CD4-positive, alpha-beta T cell treated with Interleukin-4 for 1 hour (primary cell): ENCODE results near the gene ITM2C.

Experiments
- DNase-seq, 2 donors: peaks; one replicate each; pipeline ENCODE4 v3.0.0-alpha.2; 2020 to 2022

The ITM2C gene

DNA sequence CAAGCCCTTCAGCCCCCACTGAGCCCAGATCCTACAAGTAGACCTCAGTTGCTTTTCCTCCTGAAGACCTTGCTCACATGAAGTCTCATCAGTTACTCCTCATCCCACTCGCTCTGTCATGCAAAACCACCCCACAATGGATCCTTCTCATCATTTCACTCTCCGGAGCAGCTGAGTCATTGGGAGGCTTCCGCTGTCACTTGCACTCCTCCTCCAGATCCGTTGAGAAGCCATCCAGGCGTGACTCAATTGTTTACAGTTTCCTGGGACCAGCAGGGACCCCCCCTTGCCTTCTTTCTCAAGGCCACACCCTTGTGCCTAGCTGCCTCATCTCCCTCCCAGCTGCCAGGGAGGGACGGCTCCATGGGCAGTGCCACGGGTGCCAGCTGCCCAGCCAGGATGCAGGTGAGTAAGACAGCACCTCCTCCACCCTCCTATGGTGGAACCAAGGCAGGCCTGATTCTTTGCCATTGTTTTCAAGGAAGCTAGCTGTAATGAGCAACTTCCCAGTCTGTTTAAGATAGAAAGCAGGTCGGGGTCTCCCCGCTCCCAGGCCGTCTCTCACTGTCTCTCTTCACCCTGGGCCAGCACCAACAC is 44.0 kb downstream of the ITM2C start:
- DNase-seq = peak in 1 of 2 donors; percentile 11

DNA sequence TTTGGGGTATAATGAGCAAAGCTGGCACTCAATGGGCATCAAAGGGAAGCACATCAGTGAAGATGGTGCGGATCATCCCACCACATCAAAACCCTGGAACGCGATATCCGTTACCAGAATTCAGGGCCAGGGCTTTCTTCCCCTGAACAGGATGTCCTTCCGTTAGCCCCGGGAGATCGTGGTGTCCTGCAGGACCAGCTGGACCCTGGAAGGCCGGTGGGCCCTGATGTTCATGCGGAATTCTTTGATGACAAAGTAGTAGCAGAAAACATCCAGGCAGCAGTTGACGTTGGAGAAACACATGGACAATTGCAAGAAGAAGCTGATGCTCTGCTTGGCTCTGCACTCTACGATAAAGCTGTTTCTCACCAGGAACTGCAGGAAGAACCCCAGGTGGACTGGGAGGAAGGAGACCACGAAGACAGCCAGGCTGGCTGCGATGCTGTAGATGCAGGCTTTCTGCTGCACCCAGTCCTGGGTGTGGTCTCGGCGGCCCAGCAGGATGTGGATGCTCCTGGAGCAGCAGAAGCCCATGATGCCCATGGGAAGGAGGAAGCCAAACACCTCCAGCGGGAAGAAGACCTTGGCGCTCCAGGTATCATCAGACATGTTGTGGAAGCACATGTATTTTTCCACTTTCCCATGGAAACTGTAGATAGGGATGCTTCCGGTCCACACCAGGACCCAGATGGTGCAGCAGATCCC is 45.3 kb downstream of the ITM2C start:
- no peak for DNase-seq

DNA sequence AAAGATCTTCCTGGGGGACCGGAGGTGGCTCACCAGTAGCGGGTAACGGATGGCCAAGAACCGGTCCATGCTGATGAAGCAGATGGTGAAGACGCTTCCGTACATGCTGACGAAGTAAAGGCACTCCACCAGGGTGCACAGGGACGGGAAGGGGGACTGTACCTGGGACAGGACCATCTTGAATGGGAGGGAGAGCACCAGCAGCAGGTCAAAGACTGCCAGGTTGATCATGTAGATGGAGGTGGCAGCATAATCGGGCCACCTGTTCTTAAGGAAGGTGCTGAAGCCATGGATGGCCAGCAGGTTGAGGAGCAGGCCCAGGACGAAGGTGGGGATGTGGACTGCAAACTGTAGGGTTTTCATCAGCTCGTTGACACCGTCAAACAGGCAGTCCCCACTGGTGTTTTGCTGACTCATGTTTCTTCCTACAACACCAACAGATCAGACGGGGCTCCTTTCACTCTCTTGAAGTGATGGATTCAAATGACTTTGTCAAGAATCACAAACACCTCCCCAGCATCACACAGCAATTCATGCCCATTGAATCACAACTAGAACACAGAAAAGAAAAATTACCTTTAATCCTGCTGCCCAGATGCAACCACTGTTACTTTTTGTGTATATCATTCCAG is 45.9 kb downstream of the ITM2C start:
- DNase-seq = no peak

DNA sequence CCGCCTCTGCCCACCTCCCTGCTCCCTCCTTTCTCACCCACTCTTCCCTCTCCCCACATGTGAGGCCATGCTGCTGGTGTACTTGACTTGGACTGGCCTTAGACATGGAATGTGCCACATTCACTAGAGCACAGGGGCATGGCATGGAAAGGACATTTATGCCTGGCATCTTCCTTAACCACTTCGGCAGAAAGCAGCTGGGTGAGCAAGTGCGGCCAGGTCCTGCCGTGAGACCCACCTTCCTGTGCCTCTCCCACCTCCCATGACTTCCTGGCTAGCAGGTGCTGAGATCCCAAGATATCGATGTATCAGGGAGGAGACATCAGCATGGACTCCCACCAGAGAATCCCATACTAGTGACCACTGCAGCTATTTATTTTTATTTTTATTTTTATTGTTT is 47.3 kb downstream of the ITM2C start:
- DNase-seq = no peak

DNA sequence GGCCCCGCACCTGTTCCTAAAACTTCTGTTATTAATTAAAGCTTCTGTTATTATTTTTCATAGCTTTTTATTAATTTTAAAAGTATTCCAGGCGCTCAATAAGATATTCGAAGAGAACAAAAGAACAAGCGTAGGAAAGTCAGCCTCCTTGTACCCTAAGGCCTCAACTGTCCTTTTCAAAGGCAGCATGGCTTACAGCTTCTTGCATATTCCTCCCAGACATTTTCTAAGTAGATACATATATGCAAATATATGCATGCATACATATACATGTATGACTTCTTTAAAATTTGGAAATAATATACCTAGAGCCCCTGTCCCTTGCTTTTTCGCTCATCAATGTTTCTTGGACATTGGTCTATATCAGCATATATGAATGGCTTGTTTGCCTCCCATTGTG is 48.0 kb downstream of the ITM2C start:
- no peak for DNase-seq

DNA sequence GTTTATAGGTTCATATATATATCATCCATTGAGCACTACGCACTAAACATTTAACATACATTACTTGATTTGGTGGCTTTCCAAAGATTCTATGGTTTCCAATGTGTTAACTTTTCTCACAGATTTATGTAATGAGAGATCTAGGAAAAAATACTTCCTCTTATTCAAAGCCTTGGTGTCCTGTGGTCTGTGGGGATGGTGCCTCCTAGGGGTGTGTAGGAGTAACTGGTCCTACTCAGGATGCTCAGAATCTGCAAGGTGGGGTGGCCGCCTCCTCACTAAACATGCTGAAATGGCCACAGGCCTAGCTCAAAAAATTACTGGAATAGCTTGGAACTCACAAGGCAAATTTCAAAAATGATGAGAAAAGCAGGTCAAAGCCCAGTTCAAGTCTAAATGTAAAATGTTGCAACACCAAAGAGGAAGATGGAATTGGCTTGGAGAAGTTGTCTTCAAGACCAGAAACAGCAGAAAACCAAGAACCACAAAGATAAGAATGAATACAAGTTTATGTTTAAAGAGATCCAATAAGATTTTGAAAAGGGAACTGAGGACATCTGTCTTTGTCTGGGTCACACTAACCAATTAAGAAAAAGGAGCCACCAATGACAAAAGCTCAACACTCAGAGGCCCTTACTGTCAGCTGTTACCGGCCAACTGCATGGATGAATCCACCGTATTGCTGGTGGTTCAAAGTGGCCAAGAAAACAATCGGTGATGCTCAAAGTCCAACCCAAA is 48.8 kb downstream of the ITM2C start:
- DNase-seq = peak; percentile 23 to 61

DNA sequence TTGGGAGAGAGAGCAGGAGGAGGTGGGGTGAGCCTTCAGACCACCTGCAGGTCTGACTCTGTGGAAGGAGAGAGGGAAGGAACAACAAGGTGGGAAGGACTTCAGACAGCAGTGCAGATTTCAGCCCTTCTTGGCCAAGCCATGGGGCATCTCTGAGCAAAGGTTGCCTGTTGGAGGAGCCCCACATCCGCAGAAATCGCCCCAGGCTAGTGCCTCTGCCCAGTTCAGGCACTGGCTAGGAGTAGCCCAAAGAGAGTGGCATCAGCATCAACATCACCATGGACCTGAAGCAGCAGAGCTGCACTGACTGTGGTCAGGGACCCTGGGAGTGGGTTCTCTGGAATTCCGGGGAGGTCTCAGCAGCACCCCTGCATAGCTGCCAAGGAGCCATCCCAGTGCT is 50.1 kb downstream of the ITM2C start:
- DNase-seq = no peak

DNA sequence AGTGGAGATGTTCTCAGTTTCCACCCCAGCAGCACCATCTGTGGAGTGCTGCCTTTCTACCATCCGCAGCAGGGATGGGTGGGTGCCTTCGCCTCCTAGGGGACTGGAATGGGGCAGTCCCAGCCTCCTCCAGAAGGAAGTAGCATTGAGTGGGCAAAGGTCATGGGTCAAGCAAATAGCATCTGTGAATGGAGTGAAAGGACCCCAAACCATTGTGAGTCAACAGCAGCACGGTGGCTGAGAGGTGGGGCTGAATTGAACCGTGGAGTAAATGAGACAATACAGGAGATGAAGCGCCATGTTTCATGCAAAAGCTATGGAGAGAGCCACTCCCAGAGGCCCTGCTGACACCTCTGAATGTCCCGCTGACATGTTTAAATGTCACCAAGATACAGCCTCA is 50.6 kb downstream of the ITM2C start:
- DNase-seq = no peak

DNA sequence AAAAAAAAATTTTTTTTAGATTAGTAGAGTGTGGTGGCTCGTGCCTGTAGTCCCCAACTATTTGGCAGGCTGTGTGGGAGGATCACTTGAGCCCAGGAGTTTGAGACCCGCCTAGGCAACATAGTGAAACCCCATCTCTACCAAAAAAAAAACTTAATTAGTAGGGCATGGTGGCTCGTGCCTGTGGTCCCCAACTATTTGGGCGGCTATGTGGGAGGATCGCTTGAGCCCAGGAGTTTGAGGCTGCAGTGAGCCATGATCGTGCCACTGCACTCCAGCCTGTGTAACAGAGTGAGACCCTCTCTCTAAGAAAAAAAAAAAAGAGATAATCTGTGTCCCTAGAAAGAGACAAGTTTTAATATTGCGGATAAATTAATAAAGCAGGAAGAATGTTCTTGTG is 51.5 kb downstream of the ITM2C start:
- DNase-seq = no peak

DNA sequence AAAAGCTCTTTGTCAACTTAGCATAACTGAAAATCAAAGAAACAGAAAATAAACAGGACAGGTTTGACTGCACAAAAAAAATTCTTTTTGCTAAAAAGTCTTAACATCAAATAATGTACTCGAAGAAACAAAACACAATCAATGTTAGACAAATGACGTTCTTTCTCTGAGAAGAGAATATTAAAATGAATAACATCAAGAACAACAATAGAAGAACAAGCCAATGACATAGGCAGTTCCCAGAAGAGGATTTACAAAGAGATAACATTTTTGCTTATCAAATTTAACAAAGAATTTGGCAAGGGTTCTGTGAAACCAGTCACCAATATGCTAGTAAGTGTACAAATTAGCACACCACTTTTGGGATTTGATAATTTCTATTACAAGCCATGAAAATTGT is 54.5 kb downstream of the ITM2C start:
- no peak for DNase-seq

DNA sequence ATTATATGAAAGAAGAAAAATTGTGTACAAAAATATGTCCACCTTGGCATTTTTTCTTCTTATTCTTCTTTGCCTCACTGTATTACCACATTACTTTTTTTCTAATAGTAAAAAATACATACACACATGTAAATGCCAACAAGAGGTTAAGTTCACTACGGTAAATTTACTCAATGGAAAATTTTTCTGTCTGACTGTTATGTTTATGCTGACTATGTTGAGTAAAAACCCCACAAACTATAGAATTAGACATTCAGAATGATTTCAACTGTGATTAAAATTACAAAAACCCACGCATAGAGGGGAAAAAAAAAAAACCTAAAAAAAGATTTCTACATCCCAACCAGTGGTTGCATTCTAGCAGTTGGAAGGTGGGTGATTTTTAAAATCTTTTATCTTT is 54.9 kb downstream of the ITM2C start:
- no peak for DNase-seq

DNA sequence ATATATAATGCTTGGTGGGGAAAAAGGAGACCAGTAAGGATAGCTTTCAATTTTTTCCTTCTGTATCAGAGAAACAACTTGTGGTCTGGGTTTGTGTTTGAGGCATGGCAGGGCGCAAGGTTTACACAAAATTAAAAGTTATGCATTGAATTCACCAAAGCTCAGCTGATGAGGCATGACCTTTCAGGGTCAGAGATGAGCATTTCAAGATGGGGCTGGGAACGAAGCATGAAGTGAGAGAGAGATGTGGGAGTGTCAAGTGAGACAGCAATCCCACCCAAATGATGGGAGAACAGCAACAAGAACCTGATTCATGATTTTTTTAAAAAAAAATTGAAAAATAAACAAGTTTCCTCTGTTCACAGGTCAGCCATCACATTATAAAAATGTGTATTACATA is 55.4 kb downstream of the ITM2C start:
- no peak for DNase-seq

DNA sequence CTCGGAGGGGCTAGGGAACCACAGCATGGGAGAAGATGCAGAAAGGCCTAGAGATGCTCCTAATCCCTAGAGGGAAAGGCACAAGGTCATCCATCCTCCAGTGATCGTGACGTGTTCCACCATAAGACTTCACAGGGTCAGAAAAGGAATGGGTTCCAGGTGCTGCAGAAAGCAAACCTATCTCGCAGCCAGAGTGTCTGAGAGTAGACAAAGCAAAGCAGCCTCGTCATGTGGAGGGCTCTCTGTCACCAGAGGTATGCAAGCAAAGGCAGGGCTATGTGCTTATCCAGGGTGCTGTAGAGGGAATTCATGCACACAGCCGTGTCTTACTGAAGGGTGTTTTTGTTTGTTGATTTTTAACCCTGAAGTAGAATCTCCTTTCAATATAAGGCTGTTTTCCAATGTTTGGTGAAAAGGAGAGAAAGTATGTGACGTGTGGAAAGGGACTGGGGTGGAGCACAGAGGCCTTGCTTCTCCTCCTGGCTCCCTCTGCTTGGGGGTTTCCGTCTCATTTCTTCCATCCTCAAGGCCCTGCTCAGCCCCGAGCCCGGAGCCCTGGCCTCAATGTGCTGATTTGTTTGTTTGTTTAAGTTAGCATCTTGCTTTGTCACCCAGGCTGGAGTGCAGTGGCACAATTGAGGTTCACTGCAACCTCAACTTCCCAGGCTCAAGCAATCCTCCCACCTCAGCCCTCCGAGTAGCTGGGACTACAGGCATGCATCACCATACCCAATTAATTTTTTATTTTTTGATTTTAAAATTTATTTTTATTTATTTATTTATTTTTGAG is 57.3 kb downstream of the ITM2C start:
- DNase-seq = peak in 1 of 2 donors; percentile 4

DNA sequence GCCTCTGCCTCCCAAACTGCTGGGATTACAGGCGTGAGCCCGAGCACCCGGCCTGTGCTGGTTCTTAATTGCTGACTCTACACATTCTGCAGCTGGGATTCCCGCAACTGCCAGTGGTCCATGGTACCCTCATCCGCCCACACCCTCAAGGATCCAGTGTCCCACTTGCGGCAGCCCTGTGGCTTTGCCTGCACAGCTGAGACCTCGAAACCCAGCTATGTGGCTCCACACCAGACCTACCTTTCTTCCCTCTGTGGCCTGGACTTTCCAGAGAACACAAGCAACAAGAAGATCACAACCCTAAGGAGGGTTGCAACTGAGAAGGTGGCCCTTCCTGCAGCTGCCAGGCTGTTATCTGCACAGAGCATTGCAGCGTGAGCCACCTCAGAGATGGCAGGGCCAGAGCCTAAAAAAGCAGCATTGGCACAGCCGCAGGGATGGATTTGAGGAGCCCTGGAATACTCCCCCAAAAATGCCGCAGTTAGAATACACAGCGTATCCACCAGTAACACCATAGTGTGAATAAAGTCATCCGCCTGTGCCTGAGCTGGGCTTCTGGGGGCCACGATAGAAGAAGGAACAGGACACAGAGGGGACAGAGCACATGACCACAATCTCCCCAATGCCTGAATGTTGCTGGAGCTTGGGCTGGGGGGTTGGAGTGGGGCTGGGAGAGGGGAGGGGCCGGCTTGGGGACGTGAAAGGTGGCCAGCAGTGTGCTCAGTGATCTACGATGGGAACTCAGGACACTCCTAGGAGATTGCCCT is 58.4 kb downstream of the ITM2C start:
- peak in 1 of 2 donors; percentile 4 for DNase-seq

DNA sequence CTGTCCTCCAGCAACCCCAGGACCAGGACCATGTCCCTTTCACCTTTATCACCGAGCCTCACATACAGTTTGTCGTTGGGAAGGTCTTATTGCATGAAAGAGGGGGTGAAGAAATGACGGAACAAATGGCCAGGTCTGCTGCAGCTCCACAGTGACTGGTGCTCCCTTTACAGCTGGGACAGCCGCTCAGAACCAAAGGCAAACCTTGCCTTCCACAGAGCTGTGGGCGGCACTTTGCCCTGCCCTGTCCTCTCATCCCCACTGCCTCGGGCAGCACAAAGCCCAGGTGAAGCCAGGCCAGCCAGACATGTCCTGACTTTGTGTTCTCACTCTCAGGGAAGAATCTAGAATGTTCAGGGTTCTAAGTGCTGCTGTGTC is 59.3 kb downstream of the ITM2C start:
- DNase-seq = peak in 1 of 2 donors; percentile 8

DNA sequence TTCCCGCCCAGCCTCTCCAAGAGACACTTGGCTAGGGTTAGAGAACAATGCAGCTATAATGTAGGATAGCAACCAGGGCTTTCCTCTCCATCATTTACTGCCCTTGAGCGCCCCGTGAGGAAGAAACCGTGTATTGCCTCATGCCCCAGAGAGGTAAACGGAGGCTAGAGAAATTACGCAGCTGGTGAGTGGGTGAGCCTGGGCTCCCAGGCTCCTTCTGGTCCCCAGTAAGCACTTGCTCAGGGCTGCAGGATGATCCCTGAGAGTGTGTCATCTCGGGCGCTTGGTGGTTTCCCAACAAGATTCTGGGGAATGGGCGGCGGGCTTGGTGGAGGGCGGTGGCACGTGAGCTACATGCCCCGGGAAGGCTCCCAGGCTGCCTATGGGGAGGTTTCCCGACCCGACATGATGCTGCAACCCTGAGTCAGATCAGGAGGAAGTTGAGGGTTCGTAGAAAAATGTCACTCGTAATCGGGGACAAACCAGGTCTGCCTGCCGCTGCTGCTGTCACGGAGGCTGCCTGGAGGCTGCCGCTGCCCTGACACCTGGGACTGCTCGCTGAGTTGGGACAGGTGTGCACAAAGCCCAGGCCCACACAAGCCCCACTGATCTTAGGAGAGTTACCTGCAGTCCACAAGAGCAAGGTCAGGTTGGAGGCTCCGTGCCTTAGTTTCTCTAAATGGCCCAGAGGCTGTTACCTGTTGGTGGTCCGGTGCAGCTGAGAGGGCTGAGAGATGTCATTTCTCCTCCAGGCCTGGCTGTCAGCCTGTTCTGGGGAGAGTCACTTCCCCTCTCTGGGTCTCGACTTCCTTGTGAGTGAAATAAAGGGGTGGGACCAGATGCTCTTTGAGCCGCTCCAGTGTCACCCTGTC is 60.0 kb downstream of the ITM2C start, which contains the start of gene GPR55:
TSS of gene GPR55 (minus strand) at position 773 of the 872 bp plus-strand sequence. CDS start 14,280 bp downstream, outside the sequence.
- DNase-seq = peak; percentile 60 to 79

DNA sequence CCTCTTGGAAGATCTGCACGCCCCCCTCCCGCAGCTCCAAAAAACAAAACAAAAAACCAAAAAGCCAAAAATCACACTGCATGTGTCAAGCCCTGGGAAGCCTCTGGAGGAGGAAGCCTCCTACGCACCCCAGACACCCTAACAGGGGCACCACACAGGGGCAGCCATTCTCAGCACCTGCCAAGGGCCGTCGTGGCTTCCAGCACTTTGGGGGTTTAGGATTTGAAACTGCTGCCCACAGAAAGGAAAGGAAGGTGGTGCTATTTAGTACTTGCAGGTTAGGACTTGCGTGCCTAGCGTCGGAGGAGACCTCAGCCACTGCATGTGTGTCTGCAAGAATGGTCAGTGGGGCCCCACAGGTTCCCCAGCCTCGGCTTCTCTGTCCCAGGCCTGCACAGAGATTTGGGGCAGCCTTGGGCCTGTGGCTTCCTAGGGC is 60.7 kb downstream of the ITM2C start:
- DNase-seq = peak in 1 of 2 donors; percentile 10

DNA sequence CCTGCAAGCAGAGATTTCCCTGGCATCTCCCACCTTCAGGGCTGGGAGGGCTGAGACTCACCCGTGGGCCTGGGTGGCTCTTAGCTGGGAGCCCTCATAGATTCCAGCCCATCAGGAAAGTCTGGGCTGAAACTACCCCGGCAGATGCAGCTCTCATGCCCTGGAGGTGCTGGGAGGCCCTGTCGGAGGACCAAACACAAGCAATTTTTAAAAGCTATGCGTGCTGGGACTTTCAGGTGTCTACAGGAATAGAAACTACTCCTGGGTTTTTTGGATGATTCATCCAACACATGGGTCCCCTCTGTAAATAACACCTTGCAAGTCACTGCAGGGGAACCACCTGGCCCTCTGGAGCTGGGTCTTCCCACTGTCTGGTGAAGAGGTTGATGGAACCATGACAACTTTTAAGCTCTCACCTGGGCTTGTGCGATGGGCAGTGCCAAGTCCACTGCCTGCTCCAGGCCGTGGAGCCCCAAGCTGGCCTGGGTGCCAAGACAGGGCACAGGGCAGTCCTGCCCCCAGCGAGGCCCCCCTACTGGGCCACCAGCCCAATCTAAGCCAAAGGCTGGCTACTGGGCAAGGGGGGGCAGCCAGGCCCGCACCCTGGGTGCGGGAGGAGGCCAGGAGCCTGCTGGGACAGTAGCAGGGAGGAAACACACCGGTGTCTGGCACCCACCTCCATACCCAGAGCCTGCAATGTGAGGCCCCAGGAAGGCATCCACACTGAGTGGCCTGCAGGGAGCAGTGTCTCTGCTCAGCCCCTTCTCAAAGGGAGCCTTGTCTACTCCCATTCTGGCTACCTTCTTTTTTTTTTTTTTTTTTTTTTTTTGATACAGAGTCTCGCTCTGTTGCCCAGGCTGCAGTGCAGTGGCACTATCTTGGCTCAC is 61.4 kb downstream of the ITM2C start:
- peak in 1 of 2 donors; percentile 12 for DNase-seq

DNA sequence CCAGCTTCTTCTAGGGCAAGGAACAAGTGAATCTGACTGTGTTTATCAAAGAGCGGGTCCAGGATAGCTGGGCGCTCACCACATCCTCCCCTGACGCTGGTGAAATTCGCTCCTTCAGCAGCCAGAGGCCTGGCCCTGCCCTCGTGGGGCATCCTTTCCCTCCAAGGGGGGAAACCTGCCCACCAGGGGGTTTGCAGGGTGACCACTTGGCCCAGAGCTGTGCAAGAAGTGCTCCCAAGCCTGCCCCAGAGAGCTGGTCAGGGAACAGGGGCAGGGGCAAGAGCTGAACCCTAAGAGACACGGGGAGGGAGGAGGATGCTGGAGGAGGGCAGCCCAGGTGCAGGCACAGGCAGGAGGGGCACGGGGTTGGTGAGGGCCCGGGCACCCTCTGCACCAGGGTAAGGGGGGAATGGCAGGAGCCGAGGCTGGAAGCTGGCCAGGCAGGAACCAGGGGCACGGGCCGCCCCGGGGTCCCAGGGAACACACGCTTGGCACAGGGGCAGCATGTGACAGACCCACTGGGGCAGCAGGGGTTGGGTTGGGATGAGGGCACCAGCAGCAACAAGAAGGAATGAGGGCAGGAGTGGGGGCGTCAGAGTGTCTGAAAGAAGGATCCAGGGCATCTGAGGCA is 63.1 kb downstream of the ITM2C start:
- DNase-seq = peak in 1 of 2 donors; percentile 8
